Adrenal gland (tissue), 12 donors: Measurements from ENCODE around the gene UBE2H. TPM values are rescaled to one million over a fixed set of nuclear protein-coding genes. Genes with fewer than 3 reads are reported as not detected.
A peak's percentile ranks its signal among the peaks of the same experiment; 100 is the strongest.
"Not testable (repeated sequence)": the region's sequence is repeated elsewhere in the genome, so short reads cannot be mapped to it uniquely, and the experiment has no call there.

Experiments used
- DNase-seq, 7 donors: peaks; one replicate each; pipeline ENCODE4 v3.0.0-alpha.2; 2019 to 2020
- H3K27ac ChIP-seq, 5 donors: fragments of 200-600 bp; sonication (generic) in 4 of 5; 1 replicate in 3 of 5; 2 replicates in 2 of 5; pipeline versions ENCODE4 v1.5.1 to v1.8.0; 2016 to 2020; ENCODE audit warnings: mild to moderate bottlenecking in 1 of 5
- H3K27me3 ChIP-seq: fragments of 200-600 bp; 2 replicates; pipeline ENCODE4 v1.8.0; 2021
- H3K36me3 ChIP-seq, 2 donors: fragments of 200-600 bp; replicated peaks in 1 of 2; 1 replicate in 1 of 2; 2 replicates in 1 of 2; pipeline versions ENCODE4 v1.5.1 to v1.8.0; 2018 to 2022
- H3K4me1 ChIP-seq, 2 donors: fragments of 200-600 bp; replicated peaks in 1 of 2; 1 replicate in 1 of 2; 2 replicates in 1 of 2; pipeline versions ENCODE4 v1.5.1 to v1.8.0; 2018 to 2021
- H3K4me3 ChIP-seq, 4 donors: fragments of 200-600 bp; sonication (generic) in 3 of 4; one replicate each; pipeline ENCODE4 v1.5.1; 2016 to 2018
- H3K9me3 ChIP-seq, 3 donors: fragments of 200-600 bp; sonication (generic) in 1 of 3; replicated peaks in 1 of 3; 1 replicate in 2 of 3; 2 replicates in 1 of 3; pipeline versions ENCODE4 v1.5.1 to v1.8.0; 2016 to 2021
- CTCF ChIP-seq, 6 experiments: fragments of 450-650 bp in 4 of 6; fragments of 200-600 bp in 2 of 6; sonication (generic) in 1 of 6; IDR thresholded peaks; 1 replicate in 5 of 6; 2 replicates in 1 of 6; pipeline versions ENCODE4 v1.5.1 to v1.8.0; 2016 to 2021; ENCODE audit warnings: antibody characterized with exemption in 6 of 6, mild to moderate bottlenecking in 2 of 6, moderate library complexity in 1 of 6
- POLR2A ChIP-seq, 2 donors: fragments of 450-650 bp; IDR thresholded peaks; one replicate each; pipeline ENCODE4 v1.6.1; 2017; ENCODE audit warnings: antibody characterized with exemption in 2 of 2, mild to moderate bottlenecking in 2 of 2, moderate library complexity in 1 of 2
- WGBS, 4 donors: extraction: QIAGEN DNeasy Blood & Tissue Kit in 2 of 4; methylation state at CpG; one replicate each; pipeline versions ENCODE4 v1.1.5 to v1.1.7; 2013 to 2017; 5-methylcytosine and 5-hydroxymethylcytosine counted together
- intact Hi-C, 2 donors: fragments of 100-400 bp; cut with DNase I; formaldehyde crosslinking; loops; one replicate each; pipeline versions ENCODE4 v1.14.1 to v1.15.0; 2022 to 2023
- polyA plus RNA-seq, 3 donors: library from polyadenylated mRNA; stranded (reverse); fragments of 200-250 nt in 2 of 3; fragments of 350-450 nt in 1 of 3; fragmentation: Illumina TruSeq in 1 of 3; extraction: RNeasy Lipid Tissue Mini Kit (QIAGEN cat#74804) in 1 of 3; gene quantifications; one replicate each; pipeline ENCODE4 v1.2.3, GENCODE V29; 2013 to 2014
- total RNA-seq, 9 donors: library from RNA; depleted of rRNA in 4 of 9; stranded (reverse); fragments of >200 nt in 4 of 9; fragments of 120-200 nt in 1 of 9; fragmentation: NEBNext Ultra II Directional in 1 of 9; extraction: Animal tissue kit (Norgen Biotek cat#: 25700) in 1 of 9; gene quantifications; one replicate each; pipeline versions ENCODE4 v1.1.0 to v1.2.4, GENCODE V29; 2013 to 2023
- donor health status: healthy with polysubstance abuse.
- donor health status: Bipolar disorder and iron deficiency.
- donor health status: DM: yes; HTN: yes; CAD: no.
- donor health status: DM: no; HTN: no; CAD: no.
- donor health status: DM: no; HTN: no; CAD: no.
- donor health status: DM: yes; HTN: yes; CAD: no.

UBE2H gene
- total and polyA plus RNA-seq, 12 donors: 48.3 to 392 (median 143) TPM

GRCh38 chr7:129840757-129841156, 112.0 kb downstream of the UBE2H start:
- peak in 5 of 7 donors; percentile 54 to 71 (median 68) for DNase-seq
- Histone ChIP-seq H3K36me3 (peaks cover 0 to 29% of the 10 kb centered on the region in 2 donors), H3K9me3 (no peaks in the 10 kb centered on the region), H3K27me3 (no peaks in the 10 kb centered on the region), H3K27ac (peak overlapping the region; percentile 15 to 71 (median 33)), H3K4me3 (no peak overlapping the region), H3K4me1 (peaks cover 35 to 66% of the 10 kb centered on the region in 2 donors)
- intact Hi-C loops: no loop called here
- WGBS, 4 donors: 17 to 43% (median 40%) methylated on average over 4 of the region's 4 CpGs
- TF ChIP-seq POLR2A (IDR thresholded peaks at IDR 0.05) (no peak), CTCF (IDR thresholded peaks at IDR 0.05) (no peak)

- H3K36me3 ChIP-seq: peaks cover 0 to 56% of the 10 kb centered on the region in 2 donors
- DNase-seq: no peak
Observed at GRCh38 chr7:129836983-129837382, 115.8 kb downstream of the UBE2H start.

GRCh38 chr7:129835569-129835968, 117.2 kb downstream of the UBE2H start:
- intact Hi-C loops: loop anchor here (10.0 kb wide), 2 partner anchors 109 to 119 kb away; partner anchors contain the start of gene UBE2H (in 1 of the 2)
- Histone ChIP-seq H3K4me3 (no peak overlapping the region), H3K27me3 (no peaks in the 10 kb centered on the region), H3K36me3 (peaks cover 0 to 56% of the 10 kb centered on the region in 2 donors), H3K4me1 (peaks cover 19 to 45% of the 10 kb centered on the region in 2 donors), H3K9me3 (no peaks in the 10 kb centered on the region), H3K27ac (peak overlapping the region in 1 of 5 donors; percentile 55)
- 71 to 90% (median 86%) methylated on average over 6 of the region's 6 CpGs for WGBS, 4 donors
- no peak for DNase-seq
- TF ChIP-seq POLR2A (IDR thresholded peaks at IDR 0.05): no peak
- no peak for TF ChIP-seq CTCF (IDR thresholded peaks at IDR 0.05)

More at GRCh38 chr7:129836983-129837382, 115.8 kb downstream of the UBE2H start:
- peak overlapping the region in 3 of 5 donors; percentile 12 to 64 (median 55) for H3K27ac ChIP-seq
- no peak overlapping the region for H3K4me3 ChIP-seq
- no peaks in the 10 kb centered on the region for H3K9me3 ChIP-seq
- peaks cover 20 to 45% of the 10 kb centered on the region in 2 donors for H3K4me1 ChIP-seq
- intact Hi-C loops: loop anchor here (10.0 kb wide), 2 partner anchors 108 to 118 kb away; partner anchors contain the start of gene UBE2H (in 1 of the 2)
- WGBS, 4 donors: 86 to 92% (median 88%) methylated on average over 3 of the region's 3 CpGs
- no peaks in the 10 kb centered on the region for H3K27me3 ChIP-seq
- TF ChIP-seq POLR2A (IDR thresholded peaks at IDR 0.05) (no peak), CTCF (IDR thresholded peaks at IDR 0.05) (no peak)

- WGBS, 4 donors: 74 to 87% (median 86%) methylated on average over 6 of the region's 6 CpGs
- Histone ChIP-seq H3K4me1 (peaks cover 19 to 55% of the 10 kb centered on the region in 2 donors), H3K27ac (peak overlapping the region in 1 of 5 donors; percentile 36), H3K36me3 (peaks cover 0 to 49% of the 10 kb centered on the region in 2 donors)
- intact Hi-C loops: loop anchor here (10.0 kb wide), 2 partner anchors 111 to 121 kb away; partner anchors contain the start of gene UBE2H (in 1 of the 2)
- H3K4me3 ChIP-seq, H3K27me3 ChIP-seq, H3K9me3 ChIP-seq: not testable (repeated sequence)
- DNase-seq: peak in 1 of 7 donors; percentile 41
Observed at GRCh38 chr7:129833353-129833752, 119.4 kb downstream of the UBE2H start.
